PFSK-1 (cell line): Measurements from ENCODE around the gene TMEM218.

ENCODE experiments used
- FOXP2 ChIP-seq: optimal IDR thresholded peaks from 2 replicates; pipeline ENCODE3; 2011; ENCODE audit warnings: borderline replicate concordance, control low read depth, inconsistent platforms; ENCODE audit not compliant: insufficient read depth; ENCODE audit errors: extremely low read length, extremely low read depth
- POLR2AphosphoS5 ChIP-seq: IDR thresholded peaks from 2 replicates; pipeline ENCODE4 v1.6.1; 2012; ENCODE audit warnings: low read depth, mild to moderate bottlenecking, control low read depth, low read length, moderate library complexity
- REST ChIP-seq, 2 experiments: IDR thresholded peaks; 2 replicates each; pipeline versions ENCODE4 v1.6.1 to v1.8.0; 2011 to 2012; ENCODE audit warnings: low read depth in 2 of 2, low read length in 2 of 2, control low read depth in 1 of 2, inconsistent platforms in 1 of 2, mild to moderate bottlenecking in 1 of 2, moderate library complexity in 1 of 2; ENCODE audit not compliant: insufficient read depth in 1 of 2
- SIN3A ChIP-seq: IDR thresholded peaks from 2 replicates; pipeline ENCODE4 v1.6.1; 2012; ENCODE audit warnings: mild to moderate bottlenecking, low read length, moderate library complexity, borderline replicate concordance; ENCODE audit not compliant: insufficient read depth
- TAF1 ChIP-seq: IDR thresholded peaks from 2 replicates; pipeline ENCODE4 v1.6.1; 2012; ENCODE audit warnings: low read length, control low read depth, borderline replicate concordance; ENCODE audit not compliant: insufficient read depth

Gene TMEM218

DNA sequence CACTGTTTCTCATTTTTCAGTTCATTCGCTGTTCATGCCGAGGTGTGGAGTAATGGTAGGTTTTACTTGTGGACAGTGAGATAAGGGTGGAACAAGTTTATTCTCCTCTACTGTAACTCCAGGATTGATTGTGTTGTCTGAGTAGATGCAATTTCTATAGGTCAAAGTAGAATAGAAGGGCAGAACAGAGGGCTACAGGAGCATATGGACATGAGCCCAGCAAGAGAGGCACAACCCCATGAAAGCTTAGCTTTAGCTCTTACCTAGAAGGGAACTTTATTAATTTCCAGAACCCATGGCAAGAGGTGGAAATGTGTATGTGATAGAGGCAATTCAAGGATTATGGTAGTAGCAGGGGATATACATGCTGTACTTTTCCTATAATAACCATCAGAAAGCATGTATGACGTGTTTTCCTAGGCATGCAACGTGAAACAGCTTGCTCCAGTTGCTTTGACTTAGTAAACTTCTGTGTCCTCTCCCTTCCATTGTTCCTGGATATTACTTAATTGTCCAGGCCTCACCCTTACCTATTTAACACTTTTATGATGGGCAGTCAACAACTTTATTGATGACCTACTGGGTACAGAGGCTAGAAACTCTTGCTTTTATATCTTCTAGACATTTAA, 62.1 kb downstream of the TMEM218 start:
- no peak for TF ChIP-seq SIN3A
- TF ChIP-seq TAF1, result no peak
- TF ChIP-seq POLR2AphosphoS5, result no peak
- no peak for TF ChIP-seq FOXP2
- TF ChIP-seq REST (IDR thresholded peaks at IDR 0.05; ENCODE audit: insufficient read depth in 1 of 2, low read depth in 2 of 2, low read length in 2 of 2), result no peak
